ENCODE results near the gene LILRB4. TPM values are rescaled to one million over a fixed set of nuclear protein-coding genes. Genes with fewer than 3 reads are reported as not detected.
"Not testable (repeated sequence)": the region's sequence is repeated elsewhere in the genome, so short reads cannot be mapped to it uniquely, and the experiment has no call there.

The LILRB4 gene
- total and polyA plus RNA-seq, 2 experiments from 2014 or later = not detected

DNA sequence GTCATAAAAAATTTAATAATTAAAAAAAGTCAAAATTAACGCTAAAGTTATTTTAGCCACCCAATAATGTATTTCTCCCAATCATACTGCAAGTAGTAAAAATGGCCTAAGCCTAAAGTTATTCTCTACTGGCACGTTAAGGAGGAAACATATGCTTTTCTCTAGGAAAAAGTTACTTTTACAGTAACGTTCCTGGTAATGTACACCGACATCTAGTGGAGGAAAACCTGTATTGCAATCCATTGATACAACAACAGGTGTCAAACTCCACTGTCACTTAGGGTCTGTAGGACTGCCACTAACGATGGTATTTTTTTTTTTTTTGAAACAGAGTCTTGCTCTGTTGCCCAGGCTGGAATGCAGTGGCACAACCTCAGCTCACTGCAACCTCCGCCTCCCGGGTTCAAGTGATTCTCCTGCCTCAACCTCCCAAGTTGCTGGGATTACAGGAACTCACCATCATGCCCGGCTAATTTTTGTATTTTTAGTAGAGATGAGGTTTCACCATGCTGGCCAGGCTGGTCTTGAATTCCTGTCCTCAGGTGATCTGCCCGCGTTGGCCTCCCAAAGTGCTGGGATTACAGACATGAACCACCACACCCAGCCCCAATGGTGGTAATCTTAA lies 13.5 kb downstream of the LILRB4 start:
- H4K20me1 ChIP-seq (replicated peaks; ENCODE audit: insufficient read depth) = not testable (repeated sequence)
- DNase-seq (ENCODE audit: low spot score) = peak; percentile 77

GRCh38 chr19:54677217-54677616 lies 14.4 kb downstream of the LILRB4 start:
- H3K27me3 Mint-ChIP-seq (ENCODE audit: insufficient read depth, low read depth, poor library complexity) = no peaks in the 10 kb centered on the region
- no peak for ATAC-seq

More for the DNA sequence above, 13.5 kb downstream of the LILRB4 start:
- peaks cover 66% of the 10 kb centered on the region for H3K9me3 Mint-ChIP-seq
- not testable (repeated sequence) for H3K4me3 ChIP-seq; H3K4me2 ChIP-seq; H3K27ac Mint-ChIP-seq; H3F3A ChIP-seq (replicated peaks; ENCODE audit: low read depth); H3K4me3 Mint-ChIP-seq; H3K27ac ChIP-seq (ENCODE audit: low read depth); H3K79me2 ChIP-seq (replicated peaks; ENCODE audit: insufficient read depth); H3K4me1 Mint-ChIP-seq; H3K27me3 Mint-ChIP-seq (ENCODE audit: insufficient read depth, low read depth, poor library complexity); H3K9me2 ChIP-seq (ENCODE audit: insufficient read depth); H3K27me3 ChIP-seq (ENCODE audit: insufficient read depth); H2AFZ ChIP-seq; H3K36me3 ChIP-seq (ENCODE audit: insufficient read depth); H3K36me3 Mint-ChIP-seq (ENCODE audit: low read depth); H3K4me1 ChIP-seq (ENCODE audit: insufficient read depth)
- peak; percentile 31; the same call in 1 of the 3 replicates for ATAC-seq
- TF ChIP-seq, protein P1, sequence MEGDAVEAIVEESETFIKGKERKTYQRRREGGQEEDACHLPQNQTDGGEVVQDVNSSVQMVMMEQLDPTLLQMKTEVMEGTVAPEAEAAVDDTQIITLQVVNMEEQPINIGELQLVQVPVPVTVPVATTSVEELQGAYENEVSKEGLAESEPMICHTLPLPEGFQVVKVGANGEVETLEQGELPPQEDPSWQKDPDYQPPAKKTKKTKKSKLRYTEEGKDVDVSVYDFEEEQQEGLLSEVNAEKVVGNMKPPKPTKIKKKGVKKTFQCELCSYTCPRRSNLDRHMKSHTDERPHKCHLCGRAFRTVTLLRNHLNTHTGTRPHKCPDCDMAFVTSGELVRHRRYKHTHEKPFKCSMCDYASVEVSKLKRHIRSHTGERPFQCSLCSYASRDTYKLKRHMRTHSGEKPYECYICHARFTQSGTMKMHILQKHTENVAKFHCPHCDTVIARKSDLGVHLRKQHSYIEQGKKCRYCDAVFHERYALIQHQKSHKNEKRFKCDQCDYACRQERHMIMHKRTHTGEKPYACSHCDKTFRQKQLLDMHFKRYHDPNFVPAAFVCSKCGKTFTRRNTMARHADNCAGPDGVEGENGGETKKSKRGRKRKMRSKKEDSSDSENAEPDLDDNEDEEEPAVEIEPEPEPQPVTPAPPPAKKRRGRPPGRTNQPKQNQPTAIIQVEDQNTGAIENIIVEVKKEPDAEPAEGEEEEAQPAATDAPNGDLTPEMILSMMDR (conservative IDR thresholded peaks at IDR 0.05; ENCODE audit: low read depth in 2 of 2) = peak; percentile 68 to 86

DNA sequence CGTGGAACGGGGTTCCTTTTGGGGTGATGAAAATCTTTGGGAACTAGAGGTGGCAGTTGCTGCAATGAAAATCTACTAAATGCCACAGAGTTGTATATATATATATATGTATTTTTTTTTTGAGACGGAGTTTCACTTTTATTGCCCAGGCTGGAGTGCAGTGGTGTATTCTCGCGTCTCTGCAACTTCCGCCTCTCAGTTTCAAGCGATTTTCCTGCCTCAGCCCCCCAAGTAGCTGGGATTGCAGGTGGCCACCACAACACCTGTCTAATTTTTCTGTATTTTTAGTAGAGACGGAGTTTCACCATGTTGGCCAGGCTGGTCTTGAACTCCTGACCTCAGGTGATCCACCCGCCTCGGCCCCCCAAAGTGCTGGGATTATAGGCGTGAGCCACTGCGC lies 18.8 kb downstream of the LILRB4 start:
- not testable (repeated sequence) for H4K20me1 ChIP-seq (replicated peaks; ENCODE audit: insufficient read depth); H3K4me1 ChIP-seq (ENCODE audit: insufficient read depth); H3K27me3 Mint-ChIP-seq (ENCODE audit: insufficient read depth, low read depth, poor library complexity); H3K4me3 ChIP-seq; H3K9me2 ChIP-seq (ENCODE audit: insufficient read depth); ATAC-seq; H3K27ac Mint-ChIP-seq; H3K27me3 ChIP-seq (ENCODE audit: insufficient read depth); H3K4me1 Mint-ChIP-seq; H3K36me3 ChIP-seq (ENCODE audit: insufficient read depth); DNase-seq (ENCODE audit: low spot score); H3K4me3 Mint-ChIP-seq; H2AFZ ChIP-seq; H3F3A ChIP-seq (replicated peaks; ENCODE audit: low read depth); H3K4me2 ChIP-seq; H3K79me2 ChIP-seq (replicated peaks; ENCODE audit: insufficient read depth); H3K27ac ChIP-seq (ENCODE audit: low read depth)
- Mint-ChIP-seq H3K36me3 (ENCODE audit: low read depth) (peaks cover 16% of the 10 kb centered on the region), H3K9me3 (peaks cover 82% of the 10 kb centered on the region)

More at GRCh38 chr19:54677217-54677616, 14.4 kb downstream of the LILRB4 start:
- no peaks in the 10 kb centered on the region for H3K36me3 ChIP-seq (ENCODE audit: insufficient read depth)
- peaks cover 1% of the 10 kb centered on the region for H3K36me3 Mint-ChIP-seq (ENCODE audit: low read depth)
- DNase-seq (ENCODE audit: low spot score) = peak; percentile 61
- TF ChIP-seq STAT1 (IDR thresholded peaks at IDR 0.05; ENCODE audit: unreplicated experiment) (no peak), ETS1 (IDR thresholded peaks at IDR 0.05) (no peak)
- no peak overlapping the region for H3K4me2 ChIP-seq
- no peak overlapping the region for H3K27ac Mint-ChIP-seq
- H3K4me1 ChIP-seq (ENCODE audit: insufficient read depth) = 0 out of 2 replicates have a peak, but pooled peaks cover 4% of the 10 kb centered on the region
- no peaks in the 10 kb centered on the region for H3K27me3 ChIP-seq (ENCODE audit: insufficient read depth)
- H2AFZ ChIP-seq = peak overlapping the region; percentile 21; the same call in 1 of the 2 replicates
- no peaks in the 10 kb centered on the region for H3K9me2 ChIP-seq (ENCODE audit: insufficient read depth)
- no peak overlapping the region for H3K4me3 ChIP-seq
- H4K20me1 ChIP-seq (replicated peaks; ENCODE audit: insufficient read depth) = no peaks in the 10 kb centered on the region
- no peaks in the 10 kb centered on the region for H3K79me2 ChIP-seq (replicated peaks; ENCODE audit: insufficient read depth)
- H3F3A ChIP-seq (replicated peaks; ENCODE audit: low read depth) = no peaks in the 10 kb centered on the region
- no peaks in the 10 kb centered on the region for H3K4me1 Mint-ChIP-seq
- peaks cover 64% of the 10 kb centered on the region for H3K9me3 Mint-ChIP-seq
- no peak overlapping the region for H3K4me3 Mint-ChIP-seq
- no peak overlapping the region for H3K27ac ChIP-seq (ENCODE audit: low read depth)
